Activated naive CD8-positive, alpha-beta T cell treated with anti-CD3 and anti-CD28 coated beads, Interleukin-2, amount 10 ng/mL, durations not matched to agents 7 days and 5 days (primary cell): Measurements from ENCODE around the gene MRGPRG. TPM values are rescaled to one million over a fixed set of nuclear protein-coding genes. Genes with fewer than 3 reads are reported as not detected.

Experiments
- ATAC-seq: fragments of 150-1000 bp; cut with Tn5 transposase; one replicate; pipeline ENCODE4 v1.10.0; 2021; ENCODE audit warnings: low read depth, moderate library complexity
- POLR2A ChIA-PET: fragments of 350-600 bp; sonication (Branson Sonifier 250); formaldehyde crosslinking; loops from one replicate; lab custom pipeline; 2021; ENCODE audit warnings: antibody characterized with exemption; lab: Charles Lee
- DNase-seq: peaks from one replicate; pipeline ENCODE4 v3.0.0; 2021
- H3K27ac Mint-ChIP-seq: one replicate; pipeline ENCODE4 v1.8.0; 2022; ENCODE audit warnings: mild to moderate bottlenecking, mixed read lengths
- H3K27me3 Mint-ChIP-seq: one replicate; pipeline ENCODE4 v1.8.0; 2022; ENCODE audit warnings: mild to moderate bottlenecking, moderate library complexity, mixed read lengths
- H3K36me3 Mint-ChIP-seq: one replicate; pipeline ENCODE4 v1.8.0; 2021; ENCODE audit warnings: mild to moderate bottlenecking, mixed read lengths
- H3K4me1 Mint-ChIP-seq: one replicate; pipeline ENCODE4 v1.8.0; 2021; ENCODE audit warnings: mixed read lengths
- H3K4me3 Mint-ChIP-seq: one replicate; pipeline ENCODE4 v1.8.0; 2022; ENCODE audit warnings: mild to moderate bottlenecking, moderate library complexity, mixed read lengths
- H3K9me3 Mint-ChIP-seq: one replicate; pipeline ENCODE4 v1.8.0; 2021; ENCODE audit warnings: mixed read lengths
- total RNA-seq, 2 experiments: library from RNA; stranded (reverse); gene quantifications; one replicate each; pipeline ENCODE4 v1.2.3, GENCODE V29; 2021

The MRGPRG gene
- total RNA-seq, 2 experiments from 2014 or later = not detected

GRCh38 chr11:3199537-3200295 is 18.9 kb downstream of the MRGPRG start:
- POLR2A ChIA-PET = no interaction called here
- Mint-ChIP-seq H3K4me1 (peaks cover 2% of the 10 kb centered on the region), H3K4me3 (no peak overlapping the region), H3K36me3 (no peaks in the 10 kb centered on the region), H3K9me3 (no peaks in the 10 kb centered on the region), H3K27ac (no peak overlapping the region), H3K27me3 (peaks cover 7% of the 10 kb centered on the region)
- ATAC-seq (no peak), DNase-seq (no peak)

GRCh38 chr11:3198815-3199214 is 19.8 kb downstream of the MRGPRG start:
- Mint-ChIP-seq H3K36me3 (no peaks in the 10 kb centered on the region), H3K27me3 (peaks cover 7% of the 10 kb centered on the region), H3K9me3 (no peaks in the 10 kb centered on the region), H3K4me1 (peaks cover 2% of the 10 kb centered on the region), H3K27ac (no peak overlapping the region), H3K4me3 (no peak overlapping the region)
- DNase-seq (no peak), ATAC-seq (no peak)
- POLR2A ChIA-PET = no interaction called here

GRCh38 chr11:3197878-3198528 is 20.6 kb downstream of the MRGPRG start:
- H3K36me3 Mint-ChIP-seq = no peaks in the 10 kb centered on the region
- no peak overlapping the region for H3K4me3 Mint-ChIP-seq
- DNase-seq (no peak), ATAC-seq (no peak)
- H3K27ac Mint-ChIP-seq = no peak overlapping the region
- no peaks in the 10 kb centered on the region for H3K9me3 Mint-ChIP-seq
- peaks cover 2% of the 10 kb centered on the region for H3K4me1 Mint-ChIP-seq
- H3K27me3 Mint-ChIP-seq = peaks cover 6% of the 10 kb centered on the region
- POLR2A ChIA-PET = no interaction called here

DNA sequence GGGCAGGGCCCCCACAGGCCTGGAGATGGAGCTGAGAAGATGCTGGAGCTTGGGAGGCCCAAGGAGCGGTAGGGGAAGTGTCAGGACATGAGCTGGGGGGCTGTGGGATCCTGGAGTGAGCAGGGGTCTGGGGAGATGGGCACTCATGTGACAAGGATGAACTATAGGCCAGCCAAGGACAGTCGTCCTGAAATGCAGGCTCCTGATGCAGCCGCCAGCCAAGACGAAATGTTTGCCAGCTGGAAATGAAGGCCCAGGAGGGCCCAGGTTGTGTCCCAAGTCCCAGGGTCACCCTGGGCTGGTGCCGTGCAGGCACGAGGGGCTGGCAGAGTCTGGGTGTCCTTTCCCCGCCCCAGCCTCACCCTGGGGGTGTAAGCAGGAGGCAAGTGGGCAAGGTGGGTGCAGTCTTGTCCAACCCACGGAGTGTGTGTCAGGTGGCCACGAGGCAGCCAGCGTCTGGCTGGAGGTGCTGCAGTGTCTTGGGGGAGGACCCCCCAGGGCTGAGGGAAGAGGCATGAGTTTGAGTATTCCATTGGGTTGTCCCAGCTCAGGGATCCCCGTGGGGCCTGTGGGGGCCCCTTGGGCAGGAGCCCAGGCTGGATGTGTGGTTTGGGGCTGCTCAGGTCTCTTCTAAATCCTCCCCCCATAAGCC is 21.4 kb downstream of the MRGPRG start:
- H3K27ac Mint-ChIP-seq = no peak overlapping the region
- DNase-seq (no peak), ATAC-seq (no peak)
- H3K27me3 Mint-ChIP-seq = no peaks in the 10 kb centered on the region
- H3K4me3 Mint-ChIP-seq = no peak overlapping the region
- no peaks in the 10 kb centered on the region for H3K36me3 Mint-ChIP-seq
- POLR2A ChIA-PET = no interaction called here
- no peaks in the 10 kb centered on the region for H3K4me1 Mint-ChIP-seq
- H3K9me3 Mint-ChIP-seq = no peaks in the 10 kb centered on the region

GRCh38 chr11:3196161-3197043 is 22.2 kb downstream of the MRGPRG start:
- POLR2A ChIA-PET = no interaction called here
- Mint-ChIP-seq H3K4me1 (no peaks in the 10 kb centered on the region), H3K27ac (no peak overlapping the region), H3K4me3 (no peak overlapping the region), H3K27me3 (no peaks in the 10 kb centered on the region), H3K9me3 (no peaks in the 10 kb centered on the region), H3K36me3 (no peaks in the 10 kb centered on the region)
- ATAC-seq = no peak
- DNase-seq = no peak

GRCh38 chr11:3195251-3196160 is 23.1 kb downstream of the MRGPRG start:
- H3K9me3 Mint-ChIP-seq = no peaks in the 10 kb centered on the region
- H3K27ac Mint-ChIP-seq = no peak overlapping the region
- POLR2A ChIA-PET = no interaction called here
- no peak overlapping the region for H3K4me3 Mint-ChIP-seq
- no peak for ATAC-seq
- DNase-seq = no peak
- no peaks in the 10 kb centered on the region for H3K27me3 Mint-ChIP-seq
- no peaks in the 10 kb centered on the region for H3K4me1 Mint-ChIP-seq
- H3K36me3 Mint-ChIP-seq = no peaks in the 10 kb centered on the region

GRCh38 chr11:3194016-3194816 is 24.4 kb downstream of the MRGPRG start:
- Mint-ChIP-seq H3K27me3 (no peaks in the 10 kb centered on the region), H3K36me3 (no peaks in the 10 kb centered on the region), H3K4me1 (no peaks in the 10 kb centered on the region), H3K27ac (no peak overlapping the region), H3K9me3 (no peaks in the 10 kb centered on the region), H3K4me3 (no peak overlapping the region)
- ATAC-seq (no peak), DNase-seq (no peak)
- POLR2A ChIA-PET = no interaction called here

DNA sequence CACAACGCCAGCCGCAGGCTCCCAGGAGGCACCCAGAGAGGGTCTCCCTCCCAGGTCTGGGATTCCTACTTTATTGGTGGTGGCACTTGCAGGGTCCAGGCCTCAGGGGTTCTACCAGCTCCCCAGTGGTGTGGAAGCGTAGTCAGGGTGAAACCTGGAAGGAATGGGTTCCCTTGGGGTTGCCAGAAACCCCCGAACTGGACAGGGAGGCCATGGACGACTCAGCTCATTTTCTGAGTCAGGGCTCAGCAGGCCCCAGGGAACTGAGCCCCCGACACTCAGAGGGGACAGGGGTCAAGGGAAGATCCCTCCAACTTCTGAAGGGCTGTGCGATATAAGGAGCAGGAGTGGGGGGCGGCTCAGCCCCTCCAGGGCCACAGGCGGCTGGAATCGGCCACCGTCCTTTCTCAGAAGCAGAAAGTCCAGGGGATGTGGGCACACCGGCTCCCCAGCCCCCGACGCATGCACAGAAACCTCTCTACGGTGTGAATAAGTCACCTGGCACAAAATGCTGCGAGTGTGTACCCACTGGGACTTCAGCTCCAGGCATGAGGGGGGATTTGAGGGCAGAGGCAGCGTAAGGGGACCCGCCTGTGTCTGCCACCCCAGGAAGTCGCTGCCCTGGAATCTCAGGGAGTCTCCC is 25.1 kb downstream of the MRGPRG start:
- POLR2A ChIA-PET = no interaction called here
- no peaks in the 10 kb centered on the region for H3K9me3 Mint-ChIP-seq
- no peaks in the 10 kb centered on the region for H3K36me3 Mint-ChIP-seq
- no peak for ATAC-seq
- H3K27ac Mint-ChIP-seq = no peak overlapping the region
- no peak for DNase-seq
- H3K4me3 Mint-ChIP-seq = no peak overlapping the region
- H3K4me1 Mint-ChIP-seq = no peaks in the 10 kb centered on the region
- no peaks in the 10 kb centered on the region for H3K27me3 Mint-ChIP-seq

DNA sequence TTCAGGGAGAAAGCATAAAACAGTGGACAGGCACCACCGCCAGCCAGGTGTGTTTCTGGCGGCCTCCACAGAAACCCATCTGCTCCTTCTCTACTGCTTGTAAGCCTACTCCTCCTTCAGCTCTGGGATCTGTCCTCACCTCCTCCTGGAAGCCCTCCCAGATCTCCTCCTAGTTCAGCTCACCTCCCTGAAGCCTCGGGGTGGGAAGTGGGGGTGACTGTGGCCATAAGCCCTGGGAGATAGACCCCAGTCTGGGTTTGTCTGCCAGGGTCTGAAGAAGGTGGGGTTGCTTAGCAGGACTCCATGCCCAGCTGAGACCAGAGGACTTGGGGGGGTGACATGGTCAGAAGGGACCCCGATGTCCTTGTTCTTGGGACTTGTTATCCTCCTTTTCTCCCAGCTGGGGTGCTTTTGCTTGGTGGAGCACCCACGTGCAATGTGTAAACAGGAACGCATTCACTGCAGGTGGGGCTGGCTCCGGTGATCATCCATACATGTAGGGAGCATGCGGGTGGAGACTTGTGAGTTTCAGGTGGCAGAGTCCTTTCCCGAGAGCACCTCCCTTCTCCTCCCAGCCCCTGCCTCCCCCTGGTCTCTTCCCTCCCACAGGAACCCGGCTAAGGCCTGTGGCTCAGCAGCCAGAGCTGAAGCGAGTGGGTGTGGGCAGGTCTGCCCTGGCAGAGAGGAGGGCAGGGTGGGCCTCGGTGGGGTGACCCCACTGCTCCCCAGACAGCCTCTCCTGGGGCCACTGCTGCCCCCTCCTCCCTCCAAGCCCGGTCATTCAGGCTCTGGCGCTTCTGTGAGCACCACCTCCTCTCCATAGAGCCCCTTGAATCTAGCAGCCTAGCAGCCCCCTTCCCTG is 25.9 kb downstream of the MRGPRG start:
- H3K9me3 Mint-ChIP-seq = no peaks in the 10 kb centered on the region
- DNase-seq = no peak
- no peak for ATAC-seq
- no peaks in the 10 kb centered on the region for H3K27me3 Mint-ChIP-seq
- H3K36me3 Mint-ChIP-seq = no peaks in the 10 kb centered on the region
- no peaks in the 10 kb centered on the region for H3K4me1 Mint-ChIP-seq
- H3K4me3 Mint-ChIP-seq = no peak overlapping the region
- H3K27ac Mint-ChIP-seq = no peak overlapping the region
- POLR2A ChIA-PET = no interaction called here

DNA sequence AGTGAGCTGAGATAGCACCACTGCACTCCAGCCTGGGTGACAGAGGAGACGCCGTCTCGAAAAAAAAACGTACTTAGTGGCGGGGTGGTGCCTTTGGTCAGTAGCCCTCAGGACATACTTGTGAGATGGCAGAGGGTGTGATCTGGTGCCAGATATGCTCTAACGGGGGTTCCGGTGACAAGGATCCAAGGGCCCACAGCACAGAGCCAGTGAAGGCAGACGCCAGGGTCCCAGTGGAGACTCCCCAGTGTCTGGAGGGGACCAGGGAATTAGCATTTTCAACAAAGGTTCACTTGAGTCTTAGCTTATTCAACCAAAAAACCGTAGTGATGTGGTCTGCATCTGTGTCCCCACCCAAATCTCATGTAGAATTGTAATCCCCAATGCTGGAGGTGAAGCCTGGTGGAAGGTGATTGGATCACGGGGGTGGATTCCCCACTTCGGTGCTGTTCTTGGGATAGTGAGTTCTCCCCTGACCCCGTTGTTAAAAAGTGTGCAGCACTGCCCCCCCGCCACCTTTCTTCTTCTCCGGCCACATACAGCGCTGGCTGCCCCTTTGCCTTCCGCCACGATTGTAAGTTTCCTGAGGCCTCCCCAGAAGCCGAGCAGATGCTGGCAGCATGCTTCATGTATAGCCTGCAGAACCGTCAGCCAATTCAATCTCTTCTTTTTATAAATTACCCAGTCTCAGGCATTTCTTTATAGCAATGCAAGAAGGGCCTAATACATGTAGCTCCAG is 26.9 kb downstream of the MRGPRG start:
- Mint-ChIP-seq H3K9me3 (no peaks in the 10 kb centered on the region), H3K4me3 (no peak overlapping the region), H3K27me3 (no peaks in the 10 kb centered on the region), H3K36me3 (no peaks in the 10 kb centered on the region), H3K27ac (no peak overlapping the region), H3K4me1 (no peaks in the 10 kb centered on the region)
- DNase-seq = no peak
- POLR2A ChIA-PET = no interaction called here
- no peak for ATAC-seq
